IMR-90 (cell line): Measurements from ENCODE around the gene CCDC152. TPM values are rescaled to one million over a fixed set of nuclear protein-coding genes. Genes with fewer than 3 reads are reported as not detected.

Experiments used
- ATAC-seq: fragments of 200-7000 bp; cut with Tn5 transposase; 2 replicates; pipeline ENCODE4 v1.9.1; 2020; ENCODE audit warnings: low read depth, mild to moderate bottlenecking, moderate library complexity
- BruUV-seq: library from RNA; stranded (reverse); fragments of 400-500 nt; replicated peaks from 2 replicates; lab custom pipeline; 2021; lab: Mats Ljungman, UMichigan
- CTCF ChIA-PET: fragments of 300-600 bp; formaldehyde crosslinking; extraction: SDS; loops from one replicate; lab custom pipeline; 2021; ENCODE audit warnings: antibody characterized with exemption; lab: Yijun Ruan, JAX
- POLR2A ChIA-PET: fragments of 300-600 bp; sonication (Branson Sonifier 250); formaldehyde crosslinking; loops from one replicate; lab custom pipeline; 2022; ENCODE audit warnings: antibody characterized with exemption; ENCODE audit not compliant: unreplicated experiment; lab: Charles Lee
- DNase-seq: peaks from one replicate; pipeline ENCODE4 v3.0.0; 2013
- H2AFZ ChIP-seq: replicated peaks from 2 replicates; pipeline ENCODE3; 2013; ENCODE audit warnings: low read length, mild to moderate bottlenecking; ENCODE audit not compliant: poor library complexity
- H2AK5ac ChIP-seq: 2 replicates; pipeline ENCODE4 v1.6.1; 2013; ENCODE audit warnings: low read depth, low read length, inconsistent platforms
- H2AK9ac ChIP-seq: replicated peaks from 2 replicates; pipeline ENCODE3; 2013; ENCODE audit warnings: mild to moderate bottlenecking, low read depth, low read length, moderate library complexity; ENCODE audit not compliant: poor library complexity
- H2BK120ac ChIP-seq: 2 replicates; pipeline ENCODE4 v1.6.1; 2013; ENCODE audit warnings: low read depth, low read length, inconsistent platforms
- H2BK15ac ChIP-seq: 3 replicates; pipeline ENCODE4 v1.6.1; 2013; ENCODE audit warnings: low read depth, low read length, inconsistent platforms
- H2BK20ac ChIP-seq: 2 replicates; pipeline ENCODE4 v1.6.1; 2013; ENCODE audit warnings: low read depth, mild to moderate bottlenecking, inconsistent platforms, low read length, moderate library complexity
- H2BK5ac ChIP-seq: 2 replicates; pipeline ENCODE4 v1.6.1; 2013; ENCODE audit warnings: mild to moderate bottlenecking, low read depth, low read length, inconsistent platforms; ENCODE audit not compliant: poor library complexity, severe bottlenecking
- H3K14ac ChIP-seq: replicated peaks from 2 replicates; pipeline ENCODE4 v1.6.1; 2013; ENCODE audit warnings: low read depth, low read length, inconsistent platforms
- H3K18ac ChIP-seq: 2 replicates; pipeline ENCODE4 v1.6.1; 2013; ENCODE audit warnings: low read depth, low read length, control low read depth
- H3K23ac ChIP-seq: 2 replicates; pipeline ENCODE4 v1.6.1; 2013; ENCODE audit warnings: low read depth, low read length, inconsistent platforms
- H3K27ac ChIP-seq: 2 replicates; pipeline ENCODE4 v1.5.1; 2013; ENCODE audit warnings: mild to moderate bottlenecking, control low read depth, low read length; ENCODE audit not compliant: insufficient read depth
- H3K27me3 ChIP-seq: 2 replicates; pipeline ENCODE4 v1.6.1; 2013; ENCODE audit warnings: low read length; ENCODE audit not compliant: control insufficient read depth, insufficient read depth
- H3K36me3 ChIP-seq: 2 replicates; pipeline ENCODE4 v1.6.1; 2013; ENCODE audit warnings: low read length, mixed read lengths; ENCODE audit not compliant: control insufficient read depth, insufficient read depth
- H3K4ac ChIP-seq: 2 replicates; pipeline ENCODE4 v1.6.1; 2013; ENCODE audit warnings: low read depth, low read length, inconsistent platforms
- H3K4me1 ChIP-seq: 2 replicates; pipeline ENCODE4 v1.6.1; 2013; ENCODE audit warnings: low read length, mixed read lengths; ENCODE audit not compliant: control insufficient read depth, insufficient read depth
- H3K4me2 ChIP-seq: 2 replicates; pipeline ENCODE4 v1.6.1; 2013; ENCODE audit warnings: low read depth, mild to moderate bottlenecking, control low read depth, low read length, moderate library complexity
- H3K4me3 ChIP-seq: 2 replicates; pipeline ENCODE4 v1.5.1; 2013; ENCODE audit warnings: low read depth, mild to moderate bottlenecking, control low read depth, low read length, moderate library complexity; ENCODE audit not compliant: insufficient read depth
- H3K56ac ChIP-seq: 2 replicates; pipeline ENCODE4 v1.6.1; 2013; ENCODE audit warnings: low read length, inconsistent platforms; ENCODE audit not compliant: insufficient read depth; ENCODE audit errors: extremely low read depth
- H3K79me1 ChIP-seq, 2 experiments: 2 replicates each; pipeline ENCODE4 v1.6.1; 2013; ENCODE audit warnings: low read length in 2 of 2, inconsistent platforms in 1 of 2, low read depth in 1 of 2
- H3K9ac ChIP-seq: 2 replicates; pipeline ENCODE4 v1.6.1; 2013; ENCODE audit warnings: low read depth, low read length, control low read depth
- H3K9me1 ChIP-seq: 2 replicates; pipeline ENCODE4 v1.6.1; 2013; ENCODE audit warnings: low read length, inconsistent platforms; ENCODE audit not compliant: insufficient read depth
- H3K9me3 ChIP-seq: 2 replicates; pipeline ENCODE4 v1.6.1; 2013; ENCODE audit warnings: low read length; ENCODE audit not compliant: control insufficient read depth, insufficient read depth
- H4K20me1 ChIP-seq: 2 replicates; pipeline ENCODE4 v1.6.1; 2013; ENCODE audit warnings: low read length, inconsistent platforms; ENCODE audit not compliant: insufficient read depth
- H4K5ac ChIP-seq: 2 replicates; pipeline ENCODE4 v1.6.1; 2013; ENCODE audit warnings: mild to moderate bottlenecking, low read depth, low read length, control low read depth
- H4K8ac ChIP-seq, 2 experiments: 2 replicates each; pipeline ENCODE4 v1.6.1; 2013; ENCODE audit warnings: low read depth in 2 of 2, low read length in 2 of 2, control low read depth in 1 of 2, inconsistent platforms in 1 of 2
- H4K91ac ChIP-seq: 2 replicates; pipeline ENCODE4 v1.6.1; 2013; ENCODE audit warnings: low read depth, low read length, inconsistent platforms; ENCODE audit not compliant: insufficient read depth
- ELK1 ChIP-seq: fragments of 150-350 bp; IDR thresholded peaks from 2 replicates; pipeline ENCODE4 v1.6.1; 2016; ENCODE audit warnings: low read depth, mild to moderate bottlenecking, low read length, moderate library complexity, borderline replicate concordance
- MXI1 ChIP-seq: IDR thresholded peaks from 2 replicates; pipeline ENCODE4 v1.6.1; 2012; ENCODE audit warnings: low read depth, mild to moderate bottlenecking, low read length, moderate library complexity, borderline replicate concordance
- NFE2L2 ChIP-seq: fragments of 150-350 bp; IDR thresholded peaks from 2 replicates; pipeline ENCODE4 v1.6.1; 2016; ENCODE audit warnings: low read depth, mild to moderate bottlenecking, low read length
- RAD21 ChIP-seq: IDR thresholded peaks from 2 replicates; pipeline ENCODE4 v1.6.1; 2012; ENCODE audit warnings: low read length, improper control_type of control experiment
- USF2 ChIP-seq: fragments of 150-350 bp; IDR thresholded peaks from 2 replicates; pipeline ENCODE4 v1.6.1; 2017; ENCODE audit warnings: mild to moderate bottlenecking, antibody characterized with exemption, low read length, low read depth
- WGBS, 2 experiments: methylation state at CpG; one replicate each; pipeline versions ENCODE4 v1.1.5 to v1.1.7; 2013; ENCODE audit warnings: missing lambda C conversion rate in 2 of 2; ENCODE audit not compliant: insufficient read length in 1 of 2; ENCODE audit errors: extremely low coverage in 2 of 2; 5-methylcytosine and 5-hydroxymethylcytosine counted together
- dilution Hi-C: fragments of 300-500 bp; cut with HindIII; formaldehyde crosslinking; loops from one replicate; pipeline ENCODE4 v1.14.3; 2018; ENCODE audit warnings: low sequenced_read_pairs; ENCODE audit not compliant: unreplicated experiment
- in situ Hi-C: fragments of 300-500 bp; cut with MboI; formaldehyde crosslinking; loops from 3 replicates; pipeline ENCODE4 v1.14.3; 2019; ENCODE audit warnings: low sequenced_read_pairs, inconsistent platforms, mixed read lengths
- intact Hi-C: fragments of 100-400 bp; cut with micrococcal nuclease; formaldehyde crosslinking; loops from 2 replicates; pipeline ENCODE4 v1.10.0; 2022
- polyA plus RNA-seq, 3 experiments: library from polyadenylated mRNA; depleted of rRNA; stranded (reverse); fragments of >200 nt; gene quantifications; 2 replicates each; pipeline ENCODE4 v1.2.3, GENCODE V29; 2012; ENCODE audit warnings: low replicate concordance in 1 of 3
- total RNA-seq: library from RNA; depleted of rRNA; stranded (reverse); fragments of >200 nt; gene quantifications from 2 replicates; pipeline ENCODE4 v1.2.3, GENCODE V29; 2012

The CCDC152 gene
- total and polyA plus RNA-seq, 2 of the 4 experiments (the other 2 are of a cell fraction): 0.87 to 0.90 TPM

- no peak overlapping the region for H3K14ac ChIP-seq
- intact Hi-C loops (no loop called here), dilution Hi-C loops (no loop called here), in situ Hi-C loops (no loop called here)
- H3K18ac ChIP-seq: no peak overlapping the region
- ChIA-PET CTCF (no interaction called here), POLR2A (no interaction called here)
- no peak overlapping the region for H3K4me2 ChIP-seq
- BruUV-seq: no TSS peak
- no peaks in the 10 kb centered on the region for H3K79me1 ChIP-seq
- no peaks in the 10 kb centered on the region for H3K9me3 ChIP-seq
- no peak overlapping the region for H2BK15ac ChIP-seq
- no peak overlapping the region for H3K56ac ChIP-seq
- H3K4me3 ChIP-seq: no peak overlapping the region
- no peaks in the 10 kb centered on the region for H3K36me3 ChIP-seq
- no peak overlapping the region for H4K8ac ChIP-seq
- H2BK5ac ChIP-seq: no peak overlapping the region
- H3K4ac ChIP-seq: no peak overlapping the region
- no peak for DNase-seq
- H2BK20ac ChIP-seq: no peak overlapping the region
- H3K4me1 ChIP-seq: no peaks in the 10 kb centered on the region
- H2BK120ac ChIP-seq: no peak overlapping the region
- no peak overlapping the region for H4K5ac ChIP-seq
- no peak overlapping the region for H2AFZ ChIP-seq
- no peak for TF ChIP-seq RAD21
- no peak for TF ChIP-seq MXI1
- TF ChIP-seq ELK1: no peak
- TF ChIP-seq NFE2L2: no peak
- TF ChIP-seq USF2: no peak
- H3K23ac ChIP-seq: no peak overlapping the region
- H3K9ac ChIP-seq: no peak overlapping the region
- H4K91ac ChIP-seq: no peak overlapping the region
- H2AK9ac ChIP-seq: no peak overlapping the region
- no peaks in the 10 kb centered on the region for H4K20me1 ChIP-seq
- H3K27me3 ChIP-seq: no peaks in the 10 kb centered on the region
- ATAC-seq: no peak
- no peaks in the 10 kb centered on the region for H3K9me1 ChIP-seq
- no CpG with 5 or more reads among the region's 6 CpGs for WGBS, 2 experiments
- no peak overlapping the region for H3K27ac ChIP-seq
- H2AK5ac ChIP-seq: no peak overlapping the region
Measured at GRCh38 chr5:42720251-42720650, 36.4 kb upstream of the CCDC152 start.
